ENCODE data around the gene DET1.
"Not testable (repeated sequence)": the region's sequence is repeated elsewhere in the genome, so short reads cannot be mapped to it uniquely, and the experiment has no call there.

DET1 gene

GRCh38 chr15:88469321-88469720 is 77.2 kb downstream of the DET1 start:
- ATAC-seq (no peak), DNase-seq (ENCODE audit: low spot score in 2 of 2) (no peak)
- no peaks in the 10 kb centered on the region for H3K9me3 Mint-ChIP-seq
- H3K36me3 Mint-ChIP-seq: peaks cover 57% of the 10 kb centered on the region
- H3K4me3 Mint-ChIP-seq: no peak overlapping the region
- peaks cover 36% of the 10 kb centered on the region for H3K4me1 Mint-ChIP-seq
- no peak overlapping the region for H3K27ac Mint-ChIP-seq

GRCh38 chr15:88468721-88469120 is 77.8 kb downstream of the DET1 start:
- Mint-ChIP-seq H3K27ac (peak overlapping the region; percentile 99), H3K4me1 (peaks cover 36% of the 10 kb centered on the region), H3K36me3 (peaks cover 57% of the 10 kb centered on the region), H3K4me3 (peak overlapping the region; percentile 83)
- DNase-seq (ENCODE audit: low spot score in 2 of 2); ATAC-seq; H3K9me3 Mint-ChIP-seq: not testable (repeated sequence)

- Mint-ChIP-seq H3K4me3 (peak overlapping the region; percentile 83), H3K9me3 (no peaks in the 10 kb centered on the region), H3K36me3 (peaks cover 59% of the 10 kb centered on the region), H3K27ac (peak overlapping the region; percentile 99), H3K4me1 (peaks cover 36% of the 10 kb centered on the region)
- ATAC-seq (peak; percentile 3), DNase-seq (ENCODE audit: low spot score in 2 of 2) (no peak)
Observed at GRCh38 chr15:88467935-88468528, 78.4 kb downstream of the DET1 start.

- Mint-ChIP-seq H3K9me3 (no peaks in the 10 kb centered on the region), H3K36me3 (peaks cover 61% of the 10 kb centered on the region), H3K27ac (peak within 1 kb of the TSS; percentile 99), H3K4me1 (peaks cover 33% of the 10 kb centered on the region), H3K4me3 (peak within 1 kb of the TSS; percentile 83)
- DNase-seq (ENCODE audit: low spot score in 2 of 2) (peak; percentile 85 to 95), ATAC-seq (peak; percentile 92)
Observed at GRCh38 chr15:88467073-88467934, 79.2 kb downstream of the DET1 start, which contains the start of the genes MRPL46 and MRPS11. TSS of gene MRPL46 (minus strand) at chr15:88467388. CDS start at chr15:88467377, 11 bp downstream. TSS of gene MRPS11 (plus strand) at chr15:88467708. CDS start at chr15:88467718, 10 bp downstream.

GRCh38 chr15:88465633-88466224 is 80.8 kb downstream of the DET1 start:
- Mint-ChIP-seq H3K4me1 (peaks cover 26% of the 10 kb centered on the region), H3K4me3 (peak overlapping the region; percentile 83), H3K36me3 (peaks cover 71% of the 10 kb centered on the region), H3K27ac (peak overlapping the region; percentile 99), H3K9me3 (no peaks in the 10 kb centered on the region)
- peak; percentile 31 for ATAC-seq
- DNase-seq (ENCODE audit: low spot score in 2 of 2): no peak

GRCh38 chr15:88463870-88464532 is 82.5 kb downstream of the DET1 start:
- peaks cover 26% of the 10 kb centered on the region for H3K4me1 Mint-ChIP-seq
- no peak for ATAC-seq
- H3K4me3 Mint-ChIP-seq: no peak overlapping the region
- no peak for DNase-seq (ENCODE audit: low spot score in 2 of 2)
- no peaks in the 10 kb centered on the region for H3K9me3 Mint-ChIP-seq
- H3K27ac Mint-ChIP-seq: no peak overlapping the region
- peaks cover 86% of the 10 kb centered on the region for H3K36me3 Mint-ChIP-seq
